SK-N-SH (cell line): ENCODE data around the gene ARL4A. TPM values are rescaled to one million over a fixed set of nuclear protein-coding genes. Genes with fewer than 3 reads are reported as not detected.
"Not testable (repeated sequence)": the region's sequence is repeated elsewhere in the genome, so short reads cannot be mapped to it uniquely, and the experiment has no call there.

Experiments
- CTCF ChIA-PET: fragments of 300-600, 350-600 bp; formaldehyde crosslinking; extraction: SDS; loops from one replicate; lab custom pipeline; 2021; lab: Yijun Ruan, JAX
- POLR2A ChIA-PET: fragments of 350-600 bp; sonication (Branson Sonifier 250); formaldehyde crosslinking; extraction: SDS; loops from one replicate; lab custom pipeline; 2020; ENCODE audit warnings: antibody characterized with exemption, inconsistent platforms; lab: Yijun Ruan, JAX
- DNase-seq: peaks from one replicate; pipeline ENCODE4 v3.0.0; 2012
- H2AFZ ChIP-seq: fragments of 200-600 bp; sonication (generic); 2 replicates; pipeline ENCODE4 v1.8.1; 2016; ENCODE audit warnings: antibody characterized with exemption, mild to moderate bottlenecking, low read depth
- H3F3A ChIP-seq: fragments of 200-600 bp; sonication (generic); replicated peaks from 2 replicates; pipeline ENCODE3; 2016; ENCODE audit warnings: antibody characterized with exemption, mild to moderate bottlenecking; ENCODE audit not compliant: insufficient read depth
- H3K27ac ChIP-seq, 2 experiments: fragments of 200-500 bp in 1 of 2; fragments of 200-600 bp in 1 of 2; sonication (Bioruptor generic) in 1 of 2; sonication (generic), shearing (Covaris generic) in 1 of 2; 2 replicates each; pipeline versions ENCODE4 v1.5.1 to v1.6.1; 2014 to 2016; ENCODE audit warnings: low read depth in 2 of 2, inconsistent platforms in 1 of 2, low read length in 1 of 2, mild to moderate bottlenecking in 1 of 2, mixed read lengths in 1 of 2
- H3K27me3 ChIP-seq: fragments of 200-600 bp; sonication (generic), shearing (Covaris generic); 2 replicates; pipeline ENCODE4 v1.6.1; 2016; ENCODE audit warnings: mixed run types; ENCODE audit not compliant: insufficient read depth
- H3K36me3 ChIP-seq, 2 experiments: fragments of 200-500 bp in 1 of 2; fragments of 200-600 bp in 1 of 2; sonication (Bioruptor generic) in 1 of 2; sonication (generic) in 1 of 2; replicated peaks in 1 of 2; 2 replicates each; pipeline versions ENCODE3 to v1.5.1; 2014 to 2016; ENCODE audit warnings: low read length in 1 of 2, mild to moderate bottlenecking in 1 of 2; ENCODE audit not compliant: insufficient read depth in 2 of 2, control insufficient read depth in 1 of 2
- H3K4me1 ChIP-seq, 2 experiments: fragments of 200-500 bp in 1 of 2; fragments of 200-600 bp in 1 of 2; sonication (Bioruptor generic) in 1 of 2; sonication (generic), shearing (Covaris generic) in 1 of 2; 2 replicates each; pipeline versions ENCODE4 v1.5.1 to v1.6.1; 2014 to 2016; ENCODE audit warnings: low read depth in 1 of 2, low read length in 1 of 2, mixed run types in 1 of 2; ENCODE audit not compliant: insufficient read depth in 2 of 2, control insufficient read depth in 1 of 2
- H3K4me2 ChIP-seq: fragments of 200-600 bp; sonication (generic), shearing (Covaris generic); 2 replicates; pipeline ENCODE4 v1.6.1; 2017; ENCODE audit warnings: mixed run types
- H3K4me3 ChIP-seq, 2 experiments: fragments of 200-500 bp in 1 of 2; fragments of 200-600 bp in 1 of 2; sonication (Bioruptor generic) in 1 of 2; sonication (generic), shearing (Covaris generic) in 1 of 2; 2 replicates each; pipeline versions ENCODE4 v1.5.1 to v1.8.1; 2014 to 2016; ENCODE audit warnings: low read depth in 2 of 2, inconsistent platforms in 1 of 2, low read length in 1 of 2, mild to moderate bottlenecking in 1 of 2, mixed read lengths in 1 of 2, moderate library complexity in 1 of 2
- H3K79me2 ChIP-seq: fragments of 200-600 bp; sonication (generic); 2 replicates; pipeline ENCODE4 v1.8.1; 2017; ENCODE audit warnings: mild to moderate bottlenecking; ENCODE audit not compliant: insufficient read depth
- H3K9ac ChIP-seq: fragments of 200-600 bp; sonication (generic); 2 replicates; pipeline ENCODE4 v1.6.1; 2017; ENCODE audit warnings: mixed run types
- H3K9me2 ChIP-seq: fragments of 200-600 bp; sonication (generic); 2 replicates; pipeline ENCODE4 v1.6.1; 2017; ENCODE audit warnings: mixed run types
- H3K9me3 ChIP-seq: fragments of 200-600 bp; sonication (generic); 2 replicates; pipeline ENCODE4 v1.6.1; 2017; ENCODE audit warnings: mixed run types, mild to moderate bottlenecking, moderate library complexity
- H4K20me1 ChIP-seq: fragments of 200-600 bp; sonication (generic); 2 replicates; pipeline ENCODE4 v1.6.1; 2017; ENCODE audit warnings: mild to moderate bottlenecking, mixed run types; ENCODE audit not compliant: insufficient read depth
- CHD2 ChIP-seq: fragments of 150-350 bp; IDR thresholded peaks from 2 replicates; pipeline ENCODE4 v1.6.1; 2018; ENCODE audit warnings: low read length; ENCODE audit not compliant: partially characterized antibody
- CTCF ChIP-seq: fragments of 200-600 bp; sonication (generic); IDR thresholded peaks from 2 replicates; pipeline ENCODE4 v1.6.1; 2017; ENCODE audit warnings: antibody characterized with exemption, mild to moderate bottlenecking, moderate library complexity
- ELF1 ChIP-seq: IDR thresholded peaks from 2 replicates; pipeline ENCODE4 v1.4.0; 2012
- FOSL2 ChIP-seq: IDR thresholded peaks from 2 replicates; pipeline ENCODE4 v1.4.0; 2012; ENCODE audit warnings: low read depth, mild to moderate bottlenecking, moderate library complexity, borderline replicate concordance
- REST ChIP-seq: IDR thresholded peaks from 2 replicates; pipeline ENCODE4 v1.6.1; 2012; ENCODE audit warnings: mild to moderate bottlenecking, low read depth, low read length, moderate library complexity
- TAF1 ChIP-seq: IDR thresholded peaks from 2 replicates; pipeline ENCODE4 v1.6.1; 2012; ENCODE audit warnings: low read depth, mild to moderate bottlenecking, low read length, moderate library complexity, borderline replicate concordance
- WGBS: methylation state at CpG from one replicate; pipeline ENCODE4 v1.1.6; 2017; ENCODE audit warnings: low lambda C conversion rate; 5-methylcytosine and 5-hydroxymethylcytosine counted together
- polyA plus RNA-seq, 3 experiments: library from polyadenylated mRNA; depleted of rRNA; stranded (reverse); fragments of >200 nt; gene quantifications; 2 replicates each; pipeline ENCODE4 v1.2.3, GENCODE V29; 2012

The ARL4A gene
- polyA plus RNA-seq, 1 of the 3 experiments (the other 2 are of a cell fraction): 5.5 TPM

GRCh38 chr7:12670743-12671520 is 16.5 kb upstream of the ARL4A start (continued):
- TF ChIP-seq REST: no peak

GRCh38 chr7:12673436-12673835 is 14.0 kb upstream of the ARL4A start:
- H3K27ac ChIP-seq, DNase-seq, H2AFZ ChIP-seq, H3K9me2 ChIP-seq, H3F3A ChIP-seq, H3K4me3 ChIP-seq, H4K20me1 ChIP-seq, H3K27me3 ChIP-seq, POLR2A ChIA-PET, H3K9me3 ChIP-seq, H3K36me3 ChIP-seq, H3K4me1 ChIP-seq, H3K9ac ChIP-seq, H3K79me2 ChIP-seq, H3K4me2 ChIP-seq: not testable (repeated sequence)
- 78% methylated on average over 7 of the region's 7 CpGs for WGBS
- CTCF ChIA-PET: interaction anchor here (1.9 to 2.8 kb wide), 2 partner anchors 13 to 148 kb away, joined by 6 to 21 read pairs; partner anchors contain the start of gene ARL4A

- Histone ChIP-seq H4K20me1 (no peaks in the 10 kb centered on the region), H3F3A (no peaks in the 10 kb centered on the region), H3K9ac (no peak overlapping the region), H3K4me2 (no peak overlapping the region), H3K36me3 (no peaks in the 10 kb centered on the region), H3K9me3 (no peaks in the 10 kb centered on the region), H3K4me1 (no peaks in the 10 kb centered on the region), H3K9me2 (no peaks in the 10 kb centered on the region), H3K27ac (no peak overlapping the region), H2AFZ (0 out of 2 replicates have a peak overlapping the region, but pooled peaks have one; percentile 10), H3K27me3 (no peaks in the 10 kb centered on the region), H3K4me3 (no peak overlapping the region), H3K79me2 (no peaks in the 10 kb centered on the region)
- no peak for DNase-seq
- WGBS: 45% methylated on average over 2 of the region's 2 CpGs
- POLR2A ChIA-PET: no interaction called here
- no peak for TF ChIP-seq CTCF
- no peak for TF ChIP-seq CHD2
- no peak for TF ChIP-seq ELF1
- peak; percentile 29; the same call in 1 of the 2 replicates for TF ChIP-seq FOSL2
- TF ChIP-seq TAF1: no peak
- CTCF ChIA-PET: interaction anchor here (1.5 to 2.8 kb wide), 3 partner anchors 11 to 149 kb away, joined by 3 to 21 read pairs (median 6); partner anchors contain the start of gene ARL4A
Measured at GRCh38 chr7:12674053-12674452, 13.4 kb upstream of the ARL4A start.
